Esophagus squamous epithelium (tissue), 5 donors: ENCODE results near the gene NR4A1. TPM values are rescaled to one million over a fixed set of nuclear protein-coding genes. Genes with fewer than 3 reads are reported as not detected.
A peak's percentile ranks its signal among the peaks of the same experiment; 100 is the strongest.

Source experiments
- DNase-seq: peaks from one replicate; lab custom pipeline; 2025; lab: John Stamatoyannopoulos, UW
- H3K27ac ChIP-seq, 4 donors: fragments of 200-600 bp; sonication (generic); one replicate each; pipeline ENCODE4 v1.5.1; 2016 to 2019; ENCODE audit warnings: mild to moderate bottlenecking in 1 of 4
- H3K27me3 ChIP-seq, 4 donors: fragments of 200-600 bp; sonication (generic); 1 replicate in 3 of 4; 2 replicates in 1 of 4; pipeline versions ENCODE4 v1.5.1 to v1.6.0; 2017 to 2021; ENCODE audit warnings: antibody characterized with exemption in 1 of 4
- H3K36me3 ChIP-seq, 3 donors: fragments of 200-600 bp; sonication (generic); one replicate each; pipeline ENCODE4 v1.5.1; 2016 to 2019
- H3K4me1 ChIP-seq, 3 donors: fragments of 200-600 bp; sonication (generic); one replicate each; pipeline ENCODE4 v1.5.1; 2017 to 2019
- H3K4me3 ChIP-seq, 4 donors: fragments of 200-600 bp; sonication (generic); 1 replicate in 3 of 4; 2 replicates in 1 of 4; pipeline ENCODE4 v1.5.1; 2016 to 2019; ENCODE audit warnings: mild to moderate bottlenecking in 2 of 4, moderate library complexity in 1 of 4
- H3K9me3 ChIP-seq, 3 donors: fragments of 200-600 bp; sonication (generic); one replicate each; pipeline ENCODE4 v1.5.1; 2016 to 2019
- POLR2A ChIP-seq, 4 donors: fragments of 450-650 bp; IDR thresholded peaks; one replicate each; pipeline ENCODE4 v1.6.1; 2017; ENCODE audit warnings: antibody characterized with exemption in 4 of 4, mild to moderate bottlenecking in 4 of 4, moderate library complexity in 3 of 4
- WGBS, 2 donors: methylation state at CpG; one replicate each; pipeline ENCODE4 v1.1.5; 2018; 5-methylcytosine and 5-hydroxymethylcytosine counted together
- intact Hi-C: fragments of 100-400 bp; cut with DNase I; formaldehyde crosslinking; loops from one replicate; pipeline ENCODE4 v1.15.0; 2022
- total RNA-seq, 4 donors: library from RNA; depleted of rRNA; stranded (reverse); fragments of >200 nt; gene quantifications; one replicate each; pipeline ENCODE4 v1.1.0, GENCODE V29; 2016
- TF ChIP-seq, protein P1 (sequence below), 6 experiments: fragments of 450-650 bp in 4 of 6; fragments of 200-600 bp in 2 of 6; sonication (generic) in 2 of 6; IDR thresholded peaks; one replicate each; pipeline ENCODE4 v1.5.1; 2016 to 2019; ENCODE audit warnings: antibody characterized with exemption in 6 of 6, mild to moderate bottlenecking in 4 of 6, moderate library complexity in 4 of 6
- donor health status: DM: yes; HTN: yes; CAD: no.

NR4A1 gene
- total RNA-seq, 4 donors from 2014 or later, result 3.4 to 12.6 (median 5.6) TPM

GRCh38 chr12:52049286-52049685, 2.0 kb upstream of the NR4A1 start:
- Histone ChIP-seq H3K9me3 (no peaks in the 10 kb centered on the region), H3K27ac (no peak overlapping the region), H3K27me3 (peaks cover 0 to 9% (median 0%) of the 10 kb centered on the region in 4 donors), H3K36me3 (peaks cover 0 to under 1% (median 0%) of the 10 kb centered on the region in 3 donors), H3K4me1 (peaks cover 26 to 81% (median 52%) of the 10 kb centered on the region in 3 donors), H3K4me3 (no peak overlapping the region)
- no peak for DNase-seq
- no peak for TF ChIP-seq POLR2A (IDR thresholded peaks at IDR 0.05)
- TF ChIP-seq, protein P1, sequence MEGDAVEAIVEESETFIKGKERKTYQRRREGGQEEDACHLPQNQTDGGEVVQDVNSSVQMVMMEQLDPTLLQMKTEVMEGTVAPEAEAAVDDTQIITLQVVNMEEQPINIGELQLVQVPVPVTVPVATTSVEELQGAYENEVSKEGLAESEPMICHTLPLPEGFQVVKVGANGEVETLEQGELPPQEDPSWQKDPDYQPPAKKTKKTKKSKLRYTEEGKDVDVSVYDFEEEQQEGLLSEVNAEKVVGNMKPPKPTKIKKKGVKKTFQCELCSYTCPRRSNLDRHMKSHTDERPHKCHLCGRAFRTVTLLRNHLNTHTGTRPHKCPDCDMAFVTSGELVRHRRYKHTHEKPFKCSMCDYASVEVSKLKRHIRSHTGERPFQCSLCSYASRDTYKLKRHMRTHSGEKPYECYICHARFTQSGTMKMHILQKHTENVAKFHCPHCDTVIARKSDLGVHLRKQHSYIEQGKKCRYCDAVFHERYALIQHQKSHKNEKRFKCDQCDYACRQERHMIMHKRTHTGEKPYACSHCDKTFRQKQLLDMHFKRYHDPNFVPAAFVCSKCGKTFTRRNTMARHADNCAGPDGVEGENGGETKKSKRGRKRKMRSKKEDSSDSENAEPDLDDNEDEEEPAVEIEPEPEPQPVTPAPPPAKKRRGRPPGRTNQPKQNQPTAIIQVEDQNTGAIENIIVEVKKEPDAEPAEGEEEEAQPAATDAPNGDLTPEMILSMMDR (IDR thresholded peaks at IDR 0.05), result no peak
- 70 to 80% methylated on average over 4 of the region's 4 CpGs for WGBS, 2 donors
- intact Hi-C loops, result no loop called here

GRCh38 chr12:52049688-52050087, 1.6 kb upstream of the NR4A1 start:
- peak overlapping the region in 3 of 4 donors; percentile 88 to 98 (median 95) for H3K27ac ChIP-seq
- no peaks in the 10 kb centered on the region for H3K9me3 ChIP-seq
- peaks cover 0 to 9% (median 0%) of the 10 kb centered on the region in 4 donors for H3K27me3 ChIP-seq
- H3K36me3 ChIP-seq, result peaks cover 0 to 4% (median 3%) of the 10 kb centered on the region in 3 donors
- intact Hi-C loops, result no loop called here
- H3K4me1 ChIP-seq, result peaks cover 26 to 79% (median 48%) of the 10 kb centered on the region in 3 donors
- TF ChIP-seq, protein P1 (IDR thresholded peaks at IDR 0.05), result no peak
- no peak for TF ChIP-seq POLR2A (IDR thresholded peaks at IDR 0.05)
- H3K4me3 ChIP-seq, result no peak overlapping the region
- 82 to 91% methylated on average over 5 of the region's 5 CpGs for WGBS, 2 donors
- DNase-seq, result no peak

DNA sequence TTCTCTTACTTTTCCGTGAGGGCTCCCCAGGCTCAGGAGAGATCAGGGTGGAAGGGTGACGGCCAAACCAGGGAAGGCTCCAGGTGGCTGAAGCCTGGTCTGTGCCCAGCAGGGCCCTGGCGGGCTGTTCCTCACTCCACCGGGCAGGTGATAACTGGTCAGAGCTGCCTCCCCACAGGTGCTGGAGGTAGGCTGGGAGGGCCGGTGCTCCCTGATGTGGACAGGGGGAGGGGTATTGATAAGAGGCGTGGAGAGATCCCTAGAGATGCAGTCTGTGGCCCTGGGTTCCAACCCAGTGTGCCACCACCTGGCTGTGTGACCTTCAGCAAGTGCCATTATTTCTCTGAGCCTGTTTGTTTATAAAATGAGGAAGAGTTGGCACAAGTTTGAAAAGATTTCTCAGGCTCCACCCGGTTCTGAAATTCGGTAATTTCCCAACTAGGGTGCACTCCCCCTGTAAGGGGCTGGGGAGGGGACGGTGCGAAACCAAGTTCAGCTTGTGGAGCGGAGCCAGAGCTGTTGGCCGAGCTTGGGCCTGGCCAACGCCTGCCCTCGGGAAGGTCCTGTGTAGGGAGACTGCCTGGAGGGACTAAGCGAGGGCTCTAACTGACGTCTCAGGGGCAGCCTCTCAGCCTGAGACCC, 1.0 kb upstream of the NR4A1 start:
- intact Hi-C loops, result no loop called here
- Histone ChIP-seq H3K4me1 (peaks cover 26 to 73% (median 42%) of the 10 kb centered on the region in 3 donors), H3K27me3 (peaks cover 0 to 9% (median 0%) of the 10 kb centered on the region in 4 donors), H3K27ac (peak overlapping the region; percentile 88 to 98 (median 92)), H3K36me3 (peaks cover 0 to 9% (median 4%) of the 10 kb centered on the region in 3 donors), H3K4me3 (peak overlapping the region; percentile 36 to 66 (median 54)), H3K9me3 (no peaks in the 10 kb centered on the region)
- no peak for DNase-seq
- WGBS, 2 donors, result 24 to 45% methylated on average over 5 to 7 of the region's 16 CpGs
- no peak for TF ChIP-seq POLR2A (IDR thresholded peaks at IDR 0.05)
- TF ChIP-seq, protein P1 (IDR thresholded peaks at IDR 0.05), result no peak

GRCh38 chr12:52052468-52053186, 1.4 kb downstream of the NR4A1 start:
- no peak for DNase-seq
- no peaks in the 10 kb centered on the region for H3K9me3 ChIP-seq
- H3K27ac ChIP-seq, result peak overlapping the region; percentile 88 to 98 (median 92)
- intact Hi-C loops, result no loop called here
- WGBS, 2 donors, result 43 to 76% methylated on average over 3 to 5 of the region's 7 CpGs
- peaks cover 0 to 9% (median 0%) of the 10 kb centered on the region in 4 donors for H3K27me3 ChIP-seq
- H3K36me3 ChIP-seq, result peaks cover 0 to 17% (median 4%) of the 10 kb centered on the region in 3 donors
- peaks cover 17 to 58% (median 32%) of the 10 kb centered on the region in 3 donors for H3K4me1 ChIP-seq
- H3K4me3 ChIP-seq, result peak overlapping the region in 3 of 4 donors; percentile 49 to 66 (median 60)
- no peak for TF ChIP-seq POLR2A (IDR thresholded peaks at IDR 0.05)
- TF ChIP-seq, protein P1 (IDR thresholded peaks at IDR 0.05), result no peak
